T-helper 22 cell (primary cell): ENCODE data around the gene CSAG1.
"Not testable (repeated sequence)": the region's sequence is repeated elsewhere in the genome, so short reads cannot be mapped to it uniquely, and the experiment has no call there.

Source experiments
- DNase-seq: peaks from one replicate; pipeline ENCODE4 v3.0.0-alpha.2; 2020; ENCODE audit warnings: low read depth

Gene CSAG1

GRCh38 chrX:152697952-152698931 lies 35.3 kb downstream of the CSAG1 start, which contains the start of gene MAGEA3:
TSS of gene MAGEA3 (plus strand) at chrX:152698794. CDS start at chrX:152700833, 2,039 bp downstream.
- DNase-seq = not testable (repeated sequence)

- not testable (repeated sequence) for DNase-seq
Measured at GRCh38 chrX:152681012-152681411, 52.5 kb downstream of the CSAG1 start.
